ENCODE results near the gene PPP2R5A. TPM values are rescaled to one million over a fixed set of nuclear protein-coding genes. Genes with fewer than 3 reads are reported as not detected.

Gene PPP2R5A
- total and polyA plus RNA-seq, 2 of the 8 experiments (the other 6 are each of a cell fraction or from before 2014, with no cell fraction given): 14.6 to 36.3 TPM

DNA sequence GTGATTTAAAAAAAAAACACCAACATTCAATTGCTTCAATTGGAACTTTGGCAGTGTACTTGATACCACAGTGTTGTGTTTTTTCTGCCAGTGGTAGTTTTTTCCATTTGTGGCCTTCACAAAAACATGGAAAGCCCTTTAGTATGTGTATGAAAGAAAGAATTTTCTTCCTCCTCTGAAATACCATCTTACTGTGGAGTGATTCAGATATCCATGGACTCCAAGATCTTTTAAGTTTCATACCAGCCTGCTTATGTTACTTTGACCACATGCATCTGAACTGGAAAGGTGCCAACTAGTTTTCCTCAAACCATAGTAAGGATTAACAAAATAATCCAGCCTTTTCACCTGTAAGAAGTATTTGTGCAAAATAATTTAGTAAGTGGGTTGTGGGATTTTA, 3.4 kb downstream of the PPP2R5A start (continued):
- TF ChIP-seq TCF12 (IDR thresholded peaks at IDR 0.05; ENCODE audit: low read depth, low read length): no peak
- no peak for TF ChIP-seq JUN (IDR thresholded peaks at IDR 0.05; ENCODE audit: low read depth, low read length)
- no peak for TF ChIP-seq MAFK (IDR thresholded peaks at IDR 0.05; ENCODE audit: low read depth, low read length)
- TF ChIP-seq SAP30 (IDR thresholded peaks at IDR 0.05; ENCODE audit: insufficient read depth, insufficient replicate concordance, low read length): no peak
